Liver (tissue), 3 donors: Measurements from ENCODE around the gene NUDT6.

Experiments used
- FOXA1 ChIP-seq: IDR thresholded peaks from 2 replicates; pipeline ENCODE4 v1.6.1; 2016; ENCODE audit warnings: antibody characterized with exemption
- JUND ChIP-seq, 2 donors: IDR thresholded peaks; 2 replicates each; pipeline ENCODE4 v1.6.1; 2016; ENCODE audit warnings: antibody characterized with exemption in 2 of 2
- NR2F2 ChIP-seq: IDR thresholded peaks from 2 replicates; pipeline ENCODE4 v1.6.1; 2016; ENCODE audit warnings: antibody characterized with exemption
- RAD21 ChIP-seq, 2 donors: IDR thresholded peaks; 2 replicates each; pipeline ENCODE4 v1.6.1; 2016; ENCODE audit warnings: antibody characterized with exemption in 2 of 2, mild to moderate bottlenecking in 2 of 2
- SP1 ChIP-seq: IDR thresholded peaks from 2 replicates; pipeline ENCODE4 v1.6.1; 2018; ENCODE audit warnings: antibody characterized with exemption, mild to moderate bottlenecking
- TAF1 ChIP-seq: conservative IDR thresholded peaks from 2 replicates; pipeline ENCODE4 v1.6.1; 2016; ENCODE audit warnings: antibody characterized with exemption, mild to moderate bottlenecking
- YY1 ChIP-seq: IDR thresholded peaks from 2 replicates; pipeline ENCODE4 v1.6.1; 2016; ENCODE audit warnings: antibody characterized with exemption, mild to moderate bottlenecking
- TF ChIP-seq, protein P1 (sequence below): fragments of 150-350 bp; IDR thresholded peaks from 2 replicates; pipeline ENCODE4 v1.5.1; 2017; ENCODE audit warnings: improper control_type of control experiment, low read depth, low read length; ENCODE audit not compliant: missing input control
- TF ChIP-seq, protein P2 (sequence below): IDR thresholded peaks from 2 replicates; pipeline ENCODE4 v1.6.1; 2016; ENCODE audit warnings: antibody characterized with exemption
- donor health status: healthy.
- donor health status: healthy.

DNA sequence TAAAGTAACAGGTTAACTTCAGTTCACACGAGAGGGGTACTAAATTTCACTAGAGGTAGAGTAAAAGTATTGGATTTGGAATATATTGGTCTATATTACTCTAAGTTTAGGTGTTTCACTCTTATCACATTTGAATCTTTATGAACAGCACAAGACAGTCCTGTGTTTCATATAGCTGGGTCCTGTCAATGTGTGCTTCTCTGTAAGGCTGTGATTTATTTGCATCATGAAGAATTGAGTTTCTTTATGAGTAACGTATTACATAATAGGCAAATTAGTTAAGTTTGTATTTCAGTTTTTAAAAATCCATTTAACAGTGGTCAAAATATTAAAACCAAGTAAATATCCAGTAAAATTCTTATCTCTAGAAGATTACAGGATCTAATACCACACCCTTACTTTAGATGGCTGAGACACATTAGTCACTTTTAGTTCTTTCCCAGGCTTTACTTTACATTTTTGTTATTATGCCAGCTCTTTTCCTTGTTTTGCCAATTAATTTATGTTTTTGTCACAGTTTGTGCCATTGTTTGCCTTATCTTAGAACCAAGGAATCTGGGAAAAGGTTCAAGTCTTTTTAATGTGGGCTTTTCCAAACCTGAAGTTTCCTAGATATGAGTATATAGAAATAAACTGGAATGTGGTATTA, 32.1 kb downstream of the NUDT6 start:
- TF ChIP-seq, protein P1, sequence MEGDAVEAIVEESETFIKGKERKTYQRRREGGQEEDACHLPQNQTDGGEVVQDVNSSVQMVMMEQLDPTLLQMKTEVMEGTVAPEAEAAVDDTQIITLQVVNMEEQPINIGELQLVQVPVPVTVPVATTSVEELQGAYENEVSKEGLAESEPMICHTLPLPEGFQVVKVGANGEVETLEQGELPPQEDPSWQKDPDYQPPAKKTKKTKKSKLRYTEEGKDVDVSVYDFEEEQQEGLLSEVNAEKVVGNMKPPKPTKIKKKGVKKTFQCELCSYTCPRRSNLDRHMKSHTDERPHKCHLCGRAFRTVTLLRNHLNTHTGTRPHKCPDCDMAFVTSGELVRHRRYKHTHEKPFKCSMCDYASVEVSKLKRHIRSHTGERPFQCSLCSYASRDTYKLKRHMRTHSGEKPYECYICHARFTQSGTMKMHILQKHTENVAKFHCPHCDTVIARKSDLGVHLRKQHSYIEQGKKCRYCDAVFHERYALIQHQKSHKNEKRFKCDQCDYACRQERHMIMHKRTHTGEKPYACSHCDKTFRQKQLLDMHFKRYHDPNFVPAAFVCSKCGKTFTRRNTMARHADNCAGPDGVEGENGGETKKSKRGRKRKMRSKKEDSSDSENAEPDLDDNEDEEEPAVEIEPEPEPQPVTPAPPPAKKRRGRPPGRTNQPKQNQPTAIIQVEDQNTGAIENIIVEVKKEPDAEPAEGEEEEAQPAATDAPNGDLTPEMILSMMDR = no peak
- TF ChIP-seq FOXA1 (no peak), YY1 (no peak), RAD21 (IDR thresholded peaks at IDR 0.05) (no peak), TAF1 (no peak), NR2F2 (no peak), SP1 (no peak), JUND (IDR thresholded peaks at IDR 0.05) (no peak)
- TF ChIP-seq, protein P2, sequence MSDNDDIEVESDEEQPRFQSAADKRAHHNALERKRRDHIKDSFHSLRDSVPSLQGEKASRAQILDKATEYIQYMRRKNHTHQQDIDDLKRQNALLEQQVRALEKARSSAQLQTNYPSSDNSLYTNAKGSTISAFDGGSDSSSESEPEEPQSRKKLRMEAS = no peak
